Adipose tissue (tissue), 3 donors: ENCODE results near the gene HMG20A. TPM values are rescaled to one million over a fixed set of nuclear protein-coding genes. Genes with fewer than 3 reads are reported as not detected.

Experiments
- H3K27ac ChIP-seq: one replicate; pipeline ENCODE4 v1.5.1; 2013; ENCODE audit warnings: low read depth, low read length
- WGBS, 3 donors: extraction: QIAGEN DNeasy Blood & Tissue Kit; methylation state at CpG; one replicate each; pipeline ENCODE4 v1.1.7; 2013; 5-methylcytosine and 5-hydroxymethylcytosine counted together
- polyA plus RNA-seq, 3 donors: library from polyadenylated mRNA; stranded (reverse); fragments of 200-250 nt; gene quantifications; one replicate each; pipeline ENCODE4 v1.2.3, GENCODE V29; 2013
- donor health status: healthy with polysubstance abuse.
- donor health status: Bipolar disorder and iron deficiency.
- donor health status: healthy.

Gene HMG20A
- polyA plus RNA-seq, 3 donors = 7.9 to 12.4 (median 11.3) TPM

DNA sequence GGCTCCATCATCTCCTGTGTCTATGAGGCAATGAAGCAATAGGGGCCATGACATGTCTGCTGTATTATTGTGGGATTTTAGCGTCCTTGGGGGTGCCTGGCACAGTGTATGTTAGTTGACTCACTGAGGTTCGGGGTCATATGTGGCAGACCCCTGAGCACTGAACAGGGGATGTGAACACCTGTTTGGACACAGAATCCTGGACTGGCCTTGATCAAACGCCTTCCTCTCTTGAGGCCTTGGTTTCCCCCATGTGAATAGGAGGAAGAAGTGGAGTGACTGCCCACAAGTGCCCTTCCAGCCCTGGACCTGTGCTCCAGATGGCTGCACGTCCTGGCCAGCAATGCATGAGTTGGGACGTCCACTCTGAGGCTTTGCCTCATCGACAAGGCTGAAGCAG, 84.2 kb downstream of the HMG20A start:
- WGBS, 3 donors = 81 to 90% (median 88%) methylated on average over 6 of the region's 6 CpGs

GRCh38 chr15:77505556-77505955, 84.9 kb downstream of the HMG20A start:
- WGBS, 3 donors = 69 to 91% (median 83%) methylated on average over 4 of the region's 4 CpGs
- H3K27ac ChIP-seq = no peak overlapping the region

More for the DNA sequence above, 84.2 kb downstream of the HMG20A start:
- H3K27ac ChIP-seq = no peak overlapping the region

GRCh38 chr15:77506311-77507142, 85.8 kb downstream of the HMG20A start:
- WGBS, 3 donors = 44 to 74% (median 47%) methylated on average over 20 of the region's 20 CpGs
- no peak overlapping the region for H3K27ac ChIP-seq

- 24 to 31% (median 29%) methylated on average over 10 of the region's 10 CpGs for WGBS, 3 donors
- H3K27ac ChIP-seq = no peak overlapping the region
Observed at GRCh38 chr15:77507143-77507897, 86.6 kb downstream of the HMG20A start.

DNA sequence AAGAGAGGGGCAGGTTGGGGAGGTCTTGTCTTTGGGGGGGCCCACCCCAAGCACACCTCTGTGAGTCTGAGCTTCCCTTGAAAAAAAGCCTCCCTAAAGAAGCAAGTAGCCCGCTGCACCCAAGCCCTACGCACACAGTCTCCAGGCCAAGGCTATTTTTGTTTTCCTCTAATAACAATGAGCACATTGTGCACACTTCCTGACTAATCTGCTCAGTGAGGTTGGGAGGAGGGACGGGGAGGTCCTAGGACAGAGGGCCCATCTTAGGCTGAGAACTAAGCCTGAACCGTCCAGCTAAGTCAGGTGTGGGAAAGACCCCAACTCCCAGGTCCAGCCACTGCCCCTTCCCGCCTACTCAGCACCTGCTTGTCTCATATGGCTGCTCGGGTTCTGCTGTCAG, 87.2 kb downstream of the HMG20A start:
- no peak overlapping the region for H3K27ac ChIP-seq
- 38% methylated on average over 6 of the region's 6 CpGs for WGBS, 3 donors

DNA sequence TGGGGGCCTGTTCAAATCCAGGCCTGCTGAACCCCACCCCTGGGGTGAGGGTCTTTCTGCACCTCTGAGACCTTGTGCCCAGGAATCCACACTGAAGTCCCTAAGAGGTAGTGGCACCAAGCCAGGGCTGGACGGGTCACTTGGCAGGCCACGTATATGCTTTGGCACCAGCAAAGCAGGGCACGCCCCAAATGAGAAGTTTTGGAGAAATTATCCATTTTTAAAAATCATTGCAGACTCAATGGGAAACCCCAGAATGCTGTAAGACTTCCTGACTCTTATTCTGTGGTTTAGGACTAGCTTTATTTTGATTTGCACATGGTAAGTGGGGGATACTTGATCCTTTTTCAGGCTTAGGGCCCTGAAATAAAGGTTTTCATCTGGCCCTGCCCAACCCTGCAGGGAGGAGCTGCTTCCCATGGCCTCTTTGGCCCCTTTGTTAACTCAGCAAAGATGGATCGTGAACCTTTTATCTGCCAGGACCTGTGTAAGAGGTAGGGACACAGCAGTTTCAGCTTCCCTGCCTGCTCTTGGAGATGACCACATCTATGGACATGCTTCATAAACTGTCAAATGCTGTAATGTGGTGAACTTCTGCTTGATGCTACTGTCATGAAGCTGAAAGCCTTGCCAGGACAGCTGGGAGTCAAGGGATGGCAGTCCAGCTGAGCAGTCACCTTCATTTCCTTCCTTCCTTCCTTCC, 88.0 kb downstream of the HMG20A start:
- H3K27ac ChIP-seq = no peak overlapping the region
- 25 to 29% (median 27%) methylated on average over 4 of the region's 4 CpGs for WGBS, 3 donors

DNA sequence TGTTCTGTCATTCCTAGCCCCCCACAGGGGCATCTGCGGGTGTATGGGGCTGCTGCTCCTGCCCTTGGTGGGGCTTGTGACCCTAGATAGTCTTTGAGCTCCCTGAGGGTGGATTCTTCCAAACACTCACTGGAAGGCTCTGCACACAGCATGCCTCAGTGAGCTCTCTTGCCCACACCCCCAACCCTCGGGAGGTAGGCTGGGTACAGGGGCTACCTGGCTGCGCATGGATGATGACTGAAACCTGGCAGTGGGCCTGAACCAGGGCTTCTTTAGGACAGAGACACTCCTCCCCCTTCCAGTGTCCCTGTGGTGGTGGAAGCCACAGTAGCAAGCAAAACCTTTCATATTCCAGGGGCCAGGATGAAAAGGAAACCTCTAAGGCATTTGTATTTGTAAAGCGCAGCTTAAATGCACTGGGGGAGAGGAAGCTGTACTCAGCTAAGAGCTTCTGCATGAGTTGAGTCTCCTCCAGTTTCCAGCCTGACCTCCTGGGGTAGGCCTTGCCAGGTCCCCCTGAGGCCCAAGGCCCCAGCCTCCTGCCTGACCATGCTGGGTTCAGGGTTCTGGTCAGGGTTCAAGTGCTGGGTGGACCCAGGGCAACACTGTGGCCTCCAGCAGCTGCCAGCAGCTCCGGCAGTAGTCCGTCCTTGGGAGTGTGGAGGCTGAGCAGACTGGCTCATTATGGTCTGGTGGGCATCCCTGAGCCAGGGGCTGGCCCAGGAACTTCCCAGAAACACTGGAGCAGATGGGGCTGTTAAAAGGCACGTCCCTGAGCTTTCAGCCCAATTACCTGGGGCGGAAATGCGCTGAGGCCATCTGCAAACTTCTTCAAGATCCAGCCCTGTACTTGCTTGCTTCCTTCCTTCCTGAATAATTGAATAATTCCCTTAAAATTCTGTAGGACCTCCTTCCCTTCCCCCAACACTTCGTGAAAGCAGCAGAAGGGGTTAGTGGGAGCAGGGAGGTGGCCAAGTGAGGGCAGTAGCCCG, 89.7 kb downstream of the HMG20A start:
- H3K27ac ChIP-seq = no peak overlapping the region
- WGBS, 3 donors = 77 to 86% (median 79%) methylated on average over 11 of the region's 11 CpGs

- WGBS, 3 donors = 91 to 100% (median 94%) methylated on average over 1 of the region's 1 CpG
- no peak overlapping the region for H3K27ac ChIP-seq
Observed at GRCh38 chr15:77511869-77512268, 91.2 kb downstream of the HMG20A start.

DNA sequence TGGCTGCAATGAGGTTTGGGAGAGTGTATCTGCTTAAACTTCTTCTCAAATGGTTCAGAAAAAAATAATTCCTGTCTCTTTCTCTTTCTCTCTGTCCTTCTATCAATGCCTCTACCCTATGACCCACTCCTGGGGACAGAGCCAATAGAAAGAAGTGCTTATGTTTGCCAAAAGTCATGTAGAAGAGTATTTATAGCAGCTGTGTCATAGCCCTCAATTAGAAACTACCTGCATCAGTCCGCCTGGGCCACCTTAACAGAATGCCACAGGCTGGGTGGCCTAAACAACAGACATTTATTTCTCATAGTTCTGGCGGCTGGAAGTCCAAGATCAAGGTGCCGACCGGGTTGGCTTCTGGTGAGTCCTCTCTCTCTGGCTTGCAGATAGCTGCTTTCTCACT, 92.5 kb downstream of the HMG20A start:
- no peak overlapping the region for H3K27ac ChIP-seq
- WGBS, 3 donors = 83 to 94% (median 94%) methylated on average over 4 of the region's 4 CpGs

DNA sequence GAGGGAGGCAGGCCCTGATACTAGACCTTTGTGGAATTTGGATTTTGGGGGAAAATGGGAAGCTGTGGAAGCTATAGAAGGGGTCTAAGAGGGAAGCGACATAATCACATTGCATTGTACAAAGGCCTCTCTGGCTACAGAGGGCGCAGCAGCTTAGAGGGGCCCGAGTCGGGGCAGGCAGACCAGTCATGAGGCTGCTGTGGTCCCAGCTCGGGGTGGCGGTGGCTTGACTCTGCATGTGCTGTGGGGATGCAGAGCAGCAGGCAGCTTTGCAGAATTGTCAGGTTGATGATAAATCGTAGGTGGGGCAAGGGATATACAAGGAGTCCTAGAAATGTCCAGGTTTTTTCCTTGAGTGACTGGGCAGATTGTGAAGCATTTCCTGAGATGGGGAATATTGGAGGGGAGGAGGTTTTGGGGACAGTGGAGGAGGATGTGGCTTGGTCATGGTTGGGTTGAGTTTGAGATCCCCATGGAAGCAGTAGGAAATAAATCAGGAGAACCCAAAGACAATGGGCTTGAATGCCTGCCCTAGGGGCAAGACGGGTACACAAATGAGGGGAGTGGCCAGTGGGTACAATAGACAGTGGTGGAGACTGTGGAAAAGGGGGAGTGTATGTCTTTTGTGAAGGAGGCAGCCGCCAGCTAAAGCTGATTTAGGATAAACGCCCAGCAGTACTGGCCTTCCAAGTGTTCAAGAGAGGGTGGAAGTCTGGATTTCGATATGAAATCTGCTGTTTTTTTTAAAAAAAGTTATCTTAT, 94.1 kb downstream of the HMG20A start:
- H3K27ac ChIP-seq = no peak overlapping the region
- 83 to 88% (median 88%) methylated on average over 11 of the region's 11 CpGs for WGBS, 3 donors

- 92 to 100% (median 94%) methylated on average over 2 of the region's 2 CpGs for WGBS, 3 donors
- H3K27ac ChIP-seq = no peak overlapping the region
Observed at GRCh38 chr15:77515613-77516012, 94.9 kb downstream of the HMG20A start.

GRCh38 chr15:77516076-77516475, 95.4 kb downstream of the HMG20A start:
- no peak overlapping the region for H3K27ac ChIP-seq
- WGBS, 3 donors = 72 to 90% (median 89%) methylated on average over 7 of the region's 7 CpGs

- 94 to 95% (median 95%) methylated on average over 12 of the region's 12 CpGs for WGBS, 3 donors
- no peak overlapping the region for H3K27ac ChIP-seq
Observed at GRCh38 chr15:77516786-77517185, 96.1 kb downstream of the HMG20A start.

DNA sequence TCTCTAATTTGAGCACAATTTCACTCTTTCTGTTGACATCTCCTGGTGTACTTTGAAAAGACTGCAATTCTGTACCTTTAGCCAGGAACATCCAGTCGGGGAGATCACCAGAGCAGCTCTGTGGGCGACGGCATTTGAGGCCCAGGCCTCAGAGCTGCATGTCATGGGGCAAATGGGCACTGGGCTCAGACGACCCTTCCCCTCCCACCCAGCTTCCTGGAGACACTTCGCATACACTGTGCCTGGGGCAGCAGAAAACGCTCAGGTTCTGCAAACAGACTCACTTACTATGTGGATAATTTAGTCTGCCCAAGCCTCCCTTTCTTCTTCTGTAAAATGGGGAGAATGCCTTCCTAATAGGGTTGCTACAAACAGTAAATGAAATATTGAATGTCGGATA, 96.9 kb downstream of the HMG20A start:
- WGBS, 3 donors = 86 to 89% (median 89%) methylated on average over 7 of the region's 7 CpGs
- H3K27ac ChIP-seq = no peak overlapping the region

DNA sequence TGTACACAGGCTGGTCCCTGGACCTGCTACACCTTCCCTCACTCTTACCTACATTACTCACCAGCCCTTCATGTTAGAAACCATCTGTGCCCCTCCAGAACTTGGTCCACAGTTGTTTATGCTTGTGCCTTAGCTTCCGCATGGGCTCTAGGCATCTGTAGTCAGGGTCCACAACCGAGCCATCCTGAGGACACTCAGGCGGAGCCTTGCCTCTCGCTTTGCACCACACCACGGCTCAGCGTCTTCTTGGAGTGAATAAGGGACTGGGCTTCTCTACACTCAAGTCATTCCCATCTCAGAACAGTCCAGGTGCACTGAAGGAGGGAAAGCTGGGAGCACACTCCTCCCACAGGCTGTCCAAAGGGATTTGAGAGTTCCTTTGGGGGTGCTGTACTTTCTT, 97.8 kb downstream of the HMG20A start:
- H3K27ac ChIP-seq = no peak overlapping the region
- 86 to 98% (median 96%) methylated on average over 6 of the region's 6 CpGs for WGBS, 3 donors

DNA sequence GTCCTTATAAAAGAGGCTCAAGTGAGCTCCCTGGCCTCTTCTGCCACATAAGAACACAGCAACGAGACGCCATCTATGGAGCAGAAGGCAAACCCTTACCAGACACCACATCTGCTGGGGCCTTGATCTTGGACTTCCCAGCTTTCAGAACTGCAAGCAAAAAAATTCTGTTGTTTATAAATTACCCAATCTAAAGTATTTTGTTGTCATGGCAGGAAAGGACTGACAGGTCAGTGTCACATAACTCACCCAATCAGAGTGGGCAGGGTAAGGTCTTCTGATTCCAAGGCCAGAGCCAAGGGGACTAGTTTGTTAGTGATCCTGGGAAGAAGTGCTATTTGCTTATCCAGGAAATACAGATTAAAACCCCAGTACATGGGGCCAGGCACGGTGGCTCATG, 98.9 kb downstream of the HMG20A start:
- H3K27ac ChIP-seq = no peak overlapping the region
- WGBS, 3 donors = 76 to 89% (median 82%) methylated on average over 3 of the region's 3 CpGs

DNA sequence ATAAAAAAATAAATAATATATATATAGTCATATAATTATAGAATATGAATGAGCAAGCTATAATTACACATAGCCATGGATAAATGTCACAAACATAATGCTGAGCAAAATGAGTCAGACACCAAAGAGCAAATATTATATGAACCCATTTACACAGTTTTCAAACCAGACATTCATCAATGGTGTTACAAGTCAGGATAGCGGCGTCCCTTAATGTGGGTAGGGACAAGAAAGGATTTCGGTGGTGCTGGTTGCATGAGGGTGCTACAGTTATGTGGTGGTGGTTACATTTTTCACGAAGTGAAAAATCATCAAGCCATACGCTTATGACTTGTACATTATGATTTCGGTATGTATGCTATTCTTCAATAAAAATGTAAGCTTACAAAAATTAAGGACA, 100.5 kb downstream of the HMG20A start:
- 95% methylated on average over 6 of the region's 6 CpGs for WGBS, 3 donors

More for the DNA sequence above, 100.5 kb downstream of the HMG20A start:
- H3K27ac ChIP-seq = no peak overlapping the region
